Ectodermal cell (in vitro differentiated cells): ENCODE measurements around the gene ARSG.
"Not testable (repeated sequence)": the region's sequence is repeated elsewhere in the genome, so short reads cannot be mapped to it uniquely, and the experiment has no call there.

Source experiments
- H3K27ac ChIP-seq: 2 replicates; pipeline ENCODE4 v1.7.0; 2013; ENCODE audit warnings: mild to moderate bottlenecking, low read depth, low read length; ENCODE audit not compliant: insufficient read depth, poor library complexity, severe bottlenecking
- H3K27me3 ChIP-seq: 2 replicates; pipeline ENCODE4 v1.7.0; 2013; ENCODE audit warnings: mild to moderate bottlenecking, low read length; ENCODE audit not compliant: insufficient read depth, control insufficient read depth, poor library complexity, severe bottlenecking
- H3K36me3 ChIP-seq: one replicate; pipeline ENCODE4 v1.7.0; 2013; ENCODE audit warnings: low read length; ENCODE audit not compliant: control insufficient read depth, insufficient read depth
- H3K4me1 ChIP-seq: one replicate; pipeline ENCODE4 v1.7.0; 2013; ENCODE audit warnings: low read length; ENCODE audit not compliant: control insufficient read depth, insufficient read depth
- H3K4me3 ChIP-seq: 2 replicates; pipeline ENCODE4 v1.7.0; 2013; ENCODE audit warnings: low read depth, low read length, control low read depth; ENCODE audit not compliant: insufficient read depth
- H3K9me3 ChIP-seq: 2 replicates; pipeline ENCODE4 v1.7.0; 2013; ENCODE audit warnings: mild to moderate bottlenecking, low read length, moderate library complexity; ENCODE audit not compliant: control insufficient read depth
- WGBS, 2 experiments: methylation state at CpG; one replicate each; pipeline ENCODE4 v1.1.7; 2013; ENCODE audit warnings: missing lambda C conversion rate in 2 of 2; 5-methylcytosine and 5-hydroxymethylcytosine counted together

The ARSG gene

GRCh38 chr17:68304706-68305105 lies 13.4 kb downstream of the ARSG start:
- no peak overlapping the region for H3K27ac ChIP-seq
- no peak overlapping the region for H3K4me3 ChIP-seq
- H3K9me3 ChIP-seq: no peaks in the 10 kb centered on the region
- H3K4me1 ChIP-seq: peaks cover 16% of the 10 kb centered on the region
- H3K36me3 ChIP-seq: no peaks in the 10 kb centered on the region
- 90 to 91% methylated on average over 6 of the region's 6 CpGs for WGBS, 2 experiments
- H3K27me3 ChIP-seq: no peaks in the 10 kb centered on the region

GRCh38 chr17:68305142-68305541 lies 13.8 kb downstream of the ARSG start:
- 92 to 93% methylated on average over 4 of the region's 4 CpGs for WGBS, 2 experiments
- peaks cover 16% of the 10 kb centered on the region for H3K4me1 ChIP-seq
- H3K27me3 ChIP-seq: no peaks in the 10 kb centered on the region
- no peak overlapping the region for H3K4me3 ChIP-seq
- H3K36me3 ChIP-seq: no peaks in the 10 kb centered on the region
- H3K27ac ChIP-seq: no peak overlapping the region
- H3K9me3 ChIP-seq: no peaks in the 10 kb centered on the region

- H3K27me3 ChIP-seq: no peaks in the 10 kb centered on the region
- H3K27ac ChIP-seq: no peak overlapping the region
- no peak overlapping the region for H3K4me3 ChIP-seq
- 86 to 88% methylated on average over 6 of the region's 6 CpGs for WGBS, 2 experiments
- peaks cover 10% of the 10 kb centered on the region for H3K4me1 ChIP-seq
- no peaks in the 10 kb centered on the region for H3K36me3 ChIP-seq
- H3K9me3 ChIP-seq: no peaks in the 10 kb centered on the region
These were observed 15.5 kb downstream of the ARSG start for GRCh38 chr17:68306819-68307218.

GRCh38 chr17:68307443-68307842 lies 16.1 kb downstream of the ARSG start:
- 95 to 96% methylated on average over 8 of the region's 8 CpGs for WGBS, 2 experiments
- no peak overlapping the region for H3K27ac ChIP-seq

GRCh38 chr17:68308486-68308885 lies 17.2 kb downstream of the ARSG start:
- H3K27me3 ChIP-seq, H3K36me3 ChIP-seq, H3K9me3 ChIP-seq, H3K4me1 ChIP-seq, H3K4me3 ChIP-seq, H3K27ac ChIP-seq: not testable (repeated sequence)
- 81 to 92% methylated on average over 4 to 5 of the region's 7 CpGs for WGBS, 2 experiments

More at GRCh38 chr17:68307443-68307842, 16.1 kb downstream of the ARSG start:
- Histone ChIP-seq H3K9me3 (no peaks in the 10 kb centered on the region), H3K36me3 (no peaks in the 10 kb centered on the region), H3K4me1 (peaks cover 3% of the 10 kb centered on the region), H3K27me3 (no peaks in the 10 kb centered on the region), H3K4me3 (no peak overlapping the region)

GRCh38 chr17:68309066-68309670 lies 17.9 kb downstream of the ARSG start:
- H3K4me3 ChIP-seq, H3K27ac ChIP-seq, H3K9me3 ChIP-seq, H3K4me1 ChIP-seq, H3K27me3 ChIP-seq, H3K36me3 ChIP-seq: not testable (repeated sequence)
- WGBS, 2 experiments: 92 to 94% methylated on average over 28 of the region's 28 CpGs

GRCh38 chr17:68310152-68310551 lies 18.9 kb downstream of the ARSG start:
- no peaks in the 10 kb centered on the region for H3K9me3 ChIP-seq
- H3K36me3 ChIP-seq: no peaks in the 10 kb centered on the region
- no peaks in the 10 kb centered on the region for H3K4me1 ChIP-seq
- H3K27ac ChIP-seq: no peak overlapping the region
- 93 to 95% methylated on average over 8 of the region's 8 CpGs for WGBS, 2 experiments
- no peaks in the 10 kb centered on the region for H3K27me3 ChIP-seq
- H3K4me3 ChIP-seq: no peak overlapping the region

- WGBS, 2 experiments: 92 to 94% methylated on average over 8 of the region's 8 CpGs
- Histone ChIP-seq H3K27me3 (no peaks in the 10 kb centered on the region), H3K4me1 (no peaks in the 10 kb centered on the region), H3K4me3 (no peak overlapping the region), H3K9me3 (no peaks in the 10 kb centered on the region), H3K27ac (no peak overlapping the region), H3K36me3 (no peaks in the 10 kb centered on the region)
These were observed 23.7 kb downstream of the ARSG start for GRCh38 chr17:68314916-68315535.

- 94 to 95% methylated on average over 4 of the region's 4 CpGs for WGBS, 2 experiments
These were observed 24.6 kb downstream of the ARSG start for GRCh38 chr17:68315930-68316329.

GRCh38 chr17:68317458-68317857 lies 26.2 kb downstream of the ARSG start:
- Histone ChIP-seq H3K27ac (no peak overlapping the region), H3K27me3 (no peaks in the 10 kb centered on the region), H3K4me3 (no peak overlapping the region), H3K9me3 (no peaks in the 10 kb centered on the region), H3K36me3 (no peaks in the 10 kb centered on the region), H3K4me1 (no peaks in the 10 kb centered on the region)
- 94 to 95% methylated on average over 6 of the region's 6 CpGs for WGBS, 2 experiments

More at GRCh38 chr17:68315930-68316329, 24.6 kb downstream of the ARSG start:
- Histone ChIP-seq H3K27ac (no peak overlapping the region), H3K9me3 (no peaks in the 10 kb centered on the region), H3K27me3 (no peaks in the 10 kb centered on the region), H3K4me3 (no peak overlapping the region), H3K36me3 (no peaks in the 10 kb centered on the region), H3K4me1 (no peaks in the 10 kb centered on the region)
